Measurements from ENCODE around the gene MOCS2.

Gene MOCS2

GRCh38 chr5:53092242-53092641 lies 17.3 kb downstream of the MOCS2 start:
- DNase-seq = no peak

GRCh38 chr5:53091289-53091688 lies 18.3 kb downstream of the MOCS2 start:
- no peak for DNase-seq

- no peak for DNase-seq
These were observed 19.3 kb downstream of the MOCS2 start for GRCh38 chr5:53090229-53090628.

GRCh38 chr5:53089481-53089991 lies 20.0 kb downstream of the MOCS2 start:
- DNase-seq = no peak

GRCh38 chr5:53087621-53088121 lies 21.9 kb downstream of the MOCS2 start:
- DNase-seq = no peak

GRCh38 chr5:53087171-53087570 lies 22.4 kb downstream of the MOCS2 start:
- no peak for DNase-seq

- no peak for DNase-seq
These were observed 24.9 kb downstream of the MOCS2 start for GRCh38 chr5:53084546-53085255.

GRCh38 chr5:53083927-53084326 lies 25.6 kb downstream of the MOCS2 start:
- no peak for DNase-seq

GRCh38 chr5:53080271-53080670 lies 29.3 kb downstream of the MOCS2 start:
- no peak for DNase-seq

GRCh38 chr5:53076014-53076583 lies 33.5 kb downstream of the MOCS2 start:
- DNase-seq = no peak

GRCh38 chr5:53073348-53073747 lies 36.2 kb downstream of the MOCS2 start:
- DNase-seq = no peak

- DNase-seq = no peak
These were observed 37.8 kb downstream of the MOCS2 start for GRCh38 chr5:53071738-53072137.

GRCh38 chr5:53071298-53071697 lies 38.3 kb downstream of the MOCS2 start:
- no peak for DNase-seq

GRCh38 chr5:53069626-53070025 lies 39.9 kb downstream of the MOCS2 start:
- DNase-seq = no peak

GRCh38 chr5:53068291-53068836 lies 41.2 kb downstream of the MOCS2 start:
- no peak for DNase-seq

- no peak for DNase-seq
These were observed 41.9 kb downstream of the MOCS2 start for GRCh38 chr5:53067641-53068040.

GRCh38 chr5:53066088-53066487 lies 43.5 kb downstream of the MOCS2 start:
- no peak for DNase-seq

GRCh38 chr5:53063791-53064190 lies 45.8 kb downstream of the MOCS2 start:
- no peak for DNase-seq

GRCh38 chr5:53063176-53063575 lies 46.4 kb downstream of the MOCS2 start:
- peak in 2 of 4 experiments; percentile 35 to 39 for DNase-seq

GRCh38 chr5:53059281-53059680 lies 50.3 kb downstream of the MOCS2 start:
- peak in 3 of 4 experiments; percentile 7 to 18 (median 14) for DNase-seq

GRCh38 chr5:53055365-53055764 lies 54.2 kb downstream of the MOCS2 start:
- no peak for DNase-seq

- DNase-seq = no peak
These were observed 56.2 kb downstream of the MOCS2 start for GRCh38 chr5:53053364-53053763.

- DNase-seq = no peak
These were observed 57.1 kb downstream of the MOCS2 start for GRCh38 chr5:53052499-53052898.

GRCh38 chr5:53048248-53048647 lies 61.3 kb downstream of the MOCS2 start:
- DNase-seq = no peak
